WTC11 (cell line): ENCODE measurements around the gene TIMM44.

Experiments
- ATF1 ChIP-seq: sonication (generic); formaldehyde crosslinking; IDR thresholded peaks from 2 replicates; pipeline ENCODE4 v1.8.1; 2023; ENCODE audit warnings: mild to moderate bottlenecking, moderate library complexity, missing genetic modification reagents
- FOXJ3 ChIP-seq: sonication (generic); formaldehyde crosslinking; IDR thresholded peaks from 2 replicates; pipeline ENCODE4 v1.9.0; 2021; ENCODE audit warnings: missing genetic modification reagents, mild to moderate bottlenecking, borderline replicate concordance
- FOXP1 ChIP-seq: sonication (generic); formaldehyde crosslinking; IDR thresholded peaks from 2 replicates; pipeline ENCODE4 v1.8.0; 2022; ENCODE audit warnings: missing genetic modification reagents, mild to moderate bottlenecking, moderate library complexity, borderline replicate concordance
- JUN ChIP-seq: sonication (generic); formaldehyde crosslinking; IDR thresholded peaks from 2 replicates; pipeline ENCODE4 v1.8.0; 2023; ENCODE audit warnings: mild to moderate bottlenecking, missing genetic modification reagents
- MXD4 ChIP-seq: fragments of 250-450 bp; sonication (Bioruptor Pico); IDR thresholded peaks from 2 replicates; pipeline ENCODE4 v1.8.0; 2021; ENCODE audit warnings: mild to moderate bottlenecking, moderate library complexity, borderline replicate concordance
- PRRX2 ChIP-seq: fragments of 250-450 bp; sonication (Bioruptor Pico); IDR thresholded peaks from 2 replicates; pipeline ENCODE4 v1.8.0; 2021; ENCODE audit warnings: mild to moderate bottlenecking
- TF ChIP-seq, protein P1 (sequence below): fragments of 200-600 bp; IDR thresholded peaks from 2 replicates; pipeline ENCODE4 v1.8.0; 2022; ENCODE audit warnings: antibody characterized with exemption
- TF ChIP-seq, protein P2 (sequence below): sonication (generic); formaldehyde crosslinking; IDR thresholded peaks from 2 replicates; pipeline ENCODE4 v1.8.0; 2022; ENCODE audit warnings: mild to moderate bottlenecking, missing genetic modification reagents
- TF ChIP-seq, protein P3 (sequence below): sonication (generic); formaldehyde crosslinking; IDR thresholded peaks from 2 replicates; pipeline ENCODE4 v1.8.1; 2023; ENCODE audit warnings: mild to moderate bottlenecking, missing genetic modification reagents, borderline replicate concordance
- TF ChIP-seq, protein P4 (sequence below): sonication (generic); formaldehyde crosslinking; IDR thresholded peaks from 2 replicates; pipeline ENCODE4 v1.8.0; 2023; ENCODE audit warnings: mild to moderate bottlenecking, missing genetic modification reagents
- TF ChIP-seq, protein P5 (sequence below): sonication (generic); formaldehyde crosslinking; IDR thresholded peaks from 2 replicates; pipeline ENCODE4 v1.8.0; 2022; ENCODE audit warnings: missing genetic modification reagents

DNA sequence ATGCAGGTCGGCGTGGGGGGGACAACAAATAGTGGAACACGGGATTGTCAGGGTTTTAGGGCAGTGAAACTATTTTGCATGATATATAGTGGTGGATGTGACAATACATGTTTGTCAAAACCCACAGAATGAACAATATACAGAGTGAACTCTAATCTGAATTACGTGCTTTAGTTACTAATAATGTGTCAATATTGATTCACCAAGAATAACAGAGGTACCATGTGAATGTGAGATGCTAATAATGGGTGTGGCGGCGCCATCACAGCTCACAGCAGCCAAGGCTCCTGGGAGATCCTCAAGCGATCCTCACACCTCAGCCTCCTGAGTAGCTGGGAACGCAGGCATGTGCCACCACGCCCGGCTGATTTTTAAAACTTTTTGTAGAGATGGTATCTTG is 49.1 kb upstream of the TIMM44 start:
- TF ChIP-seq, protein P1, sequence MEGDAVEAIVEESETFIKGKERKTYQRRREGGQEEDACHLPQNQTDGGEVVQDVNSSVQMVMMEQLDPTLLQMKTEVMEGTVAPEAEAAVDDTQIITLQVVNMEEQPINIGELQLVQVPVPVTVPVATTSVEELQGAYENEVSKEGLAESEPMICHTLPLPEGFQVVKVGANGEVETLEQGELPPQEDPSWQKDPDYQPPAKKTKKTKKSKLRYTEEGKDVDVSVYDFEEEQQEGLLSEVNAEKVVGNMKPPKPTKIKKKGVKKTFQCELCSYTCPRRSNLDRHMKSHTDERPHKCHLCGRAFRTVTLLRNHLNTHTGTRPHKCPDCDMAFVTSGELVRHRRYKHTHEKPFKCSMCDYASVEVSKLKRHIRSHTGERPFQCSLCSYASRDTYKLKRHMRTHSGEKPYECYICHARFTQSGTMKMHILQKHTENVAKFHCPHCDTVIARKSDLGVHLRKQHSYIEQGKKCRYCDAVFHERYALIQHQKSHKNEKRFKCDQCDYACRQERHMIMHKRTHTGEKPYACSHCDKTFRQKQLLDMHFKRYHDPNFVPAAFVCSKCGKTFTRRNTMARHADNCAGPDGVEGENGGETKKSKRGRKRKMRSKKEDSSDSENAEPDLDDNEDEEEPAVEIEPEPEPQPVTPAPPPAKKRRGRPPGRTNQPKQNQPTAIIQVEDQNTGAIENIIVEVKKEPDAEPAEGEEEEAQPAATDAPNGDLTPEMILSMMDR = no peak
- TF ChIP-seq, protein P2, sequence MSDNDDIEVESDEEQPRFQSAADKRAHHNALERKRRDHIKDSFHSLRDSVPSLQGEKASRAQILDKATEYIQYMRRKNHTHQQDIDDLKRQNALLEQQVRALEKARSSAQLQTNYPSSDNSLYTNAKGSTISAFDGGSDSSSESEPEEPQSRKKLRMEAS (CRISPR knock-in tag) = no peak
- no peak for TF ChIP-seq MXD4 (CRISPR knock-in tag)
- no peak for TF ChIP-seq PRRX2 (CRISPR knock-in tag)
- TF ChIP-seq, protein P3, sequence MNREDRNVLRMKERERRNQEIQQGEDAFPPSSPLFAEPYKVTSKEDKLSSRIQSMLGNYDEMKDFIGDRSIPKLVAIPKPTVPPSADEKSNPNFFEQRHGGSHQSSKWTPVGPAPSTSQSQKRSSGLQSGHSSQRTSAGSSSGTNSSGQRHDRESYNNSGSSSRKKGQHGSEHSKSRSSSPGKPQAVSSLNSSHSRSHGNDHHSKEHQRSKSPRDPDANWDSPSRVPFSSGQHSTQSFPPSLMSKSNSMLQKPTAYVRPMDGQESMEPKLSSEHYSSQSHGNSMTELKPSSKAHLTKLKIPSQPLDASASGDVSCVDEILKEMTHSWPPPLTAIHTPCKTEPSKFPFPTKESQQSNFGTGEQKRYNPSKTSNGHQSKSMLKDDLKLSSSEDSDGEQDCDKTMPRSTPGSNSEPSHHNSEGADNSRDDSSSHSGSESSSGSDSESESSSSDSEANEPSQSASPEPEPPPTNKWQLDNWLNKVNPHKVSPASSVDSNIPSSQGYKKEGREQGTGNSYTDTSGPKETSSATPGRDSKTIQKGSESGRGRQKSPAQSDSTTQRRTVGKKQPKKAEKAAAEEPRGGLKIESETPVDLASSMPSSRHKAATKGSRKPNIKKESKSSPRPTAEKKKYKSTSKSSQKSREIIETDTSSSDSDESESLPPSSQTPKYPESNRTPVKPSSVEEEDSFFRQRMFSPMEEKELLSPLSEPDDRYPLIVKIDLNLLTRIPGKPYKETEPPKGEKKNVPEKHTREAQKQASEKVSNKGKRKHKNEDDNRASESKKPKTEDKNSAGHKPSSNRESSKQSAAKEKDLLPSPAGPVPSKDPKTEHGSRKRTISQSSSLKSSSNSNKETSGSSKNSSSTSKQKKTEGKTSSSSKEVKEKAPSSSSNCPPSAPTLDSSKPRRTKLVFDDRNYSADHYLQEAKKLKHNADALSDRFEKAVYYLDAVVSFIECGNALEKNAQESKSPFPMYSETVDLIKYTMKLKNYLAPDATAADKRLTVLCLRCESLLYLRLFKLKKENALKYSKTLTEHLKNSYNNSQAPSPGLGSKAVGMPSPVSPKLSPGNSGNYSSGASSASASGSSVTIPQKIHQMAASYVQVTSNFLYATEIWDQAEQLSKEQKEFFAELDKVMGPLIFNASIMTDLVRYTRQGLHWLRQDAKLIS (CRISPR knock-in tag) = no peak
- TF ChIP-seq, protein P4, sequence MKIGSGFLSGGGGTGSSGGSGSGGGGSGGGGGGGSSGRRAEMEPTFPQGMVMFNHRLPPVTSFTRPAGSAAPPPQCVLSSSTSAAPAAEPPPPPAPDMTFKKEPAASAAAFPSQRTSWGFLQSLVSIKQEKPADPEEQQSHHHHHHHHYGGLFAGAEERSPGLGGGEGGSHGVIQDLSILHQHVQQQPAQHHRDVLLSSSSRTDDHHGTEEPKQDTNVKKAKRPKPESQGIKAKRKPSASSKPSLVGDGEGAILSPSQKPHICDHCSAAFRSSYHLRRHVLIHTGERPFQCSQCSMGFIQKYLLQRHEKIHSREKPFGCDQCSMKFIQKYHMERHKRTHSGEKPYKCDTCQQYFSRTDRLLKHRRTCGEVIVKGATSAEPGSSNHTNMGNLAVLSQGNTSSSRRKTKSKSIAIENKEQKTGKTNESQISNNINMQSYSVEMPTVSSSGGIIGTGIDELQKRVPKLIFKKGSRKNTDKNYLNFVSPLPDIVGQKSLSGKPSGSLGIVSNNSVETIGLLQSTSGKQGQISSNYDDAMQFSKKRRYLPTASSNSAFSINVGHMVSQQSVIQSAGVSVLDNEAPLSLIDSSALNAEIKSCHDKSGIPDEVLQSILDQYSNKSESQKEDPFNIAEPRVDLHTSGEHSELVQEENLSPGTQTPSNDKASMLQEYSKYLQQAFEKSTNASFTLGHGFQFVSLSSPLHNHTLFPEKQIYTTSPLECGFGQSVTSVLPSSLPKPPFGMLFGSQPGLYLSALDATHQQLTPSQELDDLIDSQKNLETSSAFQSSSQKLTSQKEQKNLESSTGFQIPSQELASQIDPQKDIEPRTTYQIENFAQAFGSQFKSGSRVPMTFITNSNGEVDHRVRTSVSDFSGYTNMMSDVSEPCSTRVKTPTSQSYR (CRISPR knock-in tag) = no peak
- TF ChIP-seq, protein P5, sequence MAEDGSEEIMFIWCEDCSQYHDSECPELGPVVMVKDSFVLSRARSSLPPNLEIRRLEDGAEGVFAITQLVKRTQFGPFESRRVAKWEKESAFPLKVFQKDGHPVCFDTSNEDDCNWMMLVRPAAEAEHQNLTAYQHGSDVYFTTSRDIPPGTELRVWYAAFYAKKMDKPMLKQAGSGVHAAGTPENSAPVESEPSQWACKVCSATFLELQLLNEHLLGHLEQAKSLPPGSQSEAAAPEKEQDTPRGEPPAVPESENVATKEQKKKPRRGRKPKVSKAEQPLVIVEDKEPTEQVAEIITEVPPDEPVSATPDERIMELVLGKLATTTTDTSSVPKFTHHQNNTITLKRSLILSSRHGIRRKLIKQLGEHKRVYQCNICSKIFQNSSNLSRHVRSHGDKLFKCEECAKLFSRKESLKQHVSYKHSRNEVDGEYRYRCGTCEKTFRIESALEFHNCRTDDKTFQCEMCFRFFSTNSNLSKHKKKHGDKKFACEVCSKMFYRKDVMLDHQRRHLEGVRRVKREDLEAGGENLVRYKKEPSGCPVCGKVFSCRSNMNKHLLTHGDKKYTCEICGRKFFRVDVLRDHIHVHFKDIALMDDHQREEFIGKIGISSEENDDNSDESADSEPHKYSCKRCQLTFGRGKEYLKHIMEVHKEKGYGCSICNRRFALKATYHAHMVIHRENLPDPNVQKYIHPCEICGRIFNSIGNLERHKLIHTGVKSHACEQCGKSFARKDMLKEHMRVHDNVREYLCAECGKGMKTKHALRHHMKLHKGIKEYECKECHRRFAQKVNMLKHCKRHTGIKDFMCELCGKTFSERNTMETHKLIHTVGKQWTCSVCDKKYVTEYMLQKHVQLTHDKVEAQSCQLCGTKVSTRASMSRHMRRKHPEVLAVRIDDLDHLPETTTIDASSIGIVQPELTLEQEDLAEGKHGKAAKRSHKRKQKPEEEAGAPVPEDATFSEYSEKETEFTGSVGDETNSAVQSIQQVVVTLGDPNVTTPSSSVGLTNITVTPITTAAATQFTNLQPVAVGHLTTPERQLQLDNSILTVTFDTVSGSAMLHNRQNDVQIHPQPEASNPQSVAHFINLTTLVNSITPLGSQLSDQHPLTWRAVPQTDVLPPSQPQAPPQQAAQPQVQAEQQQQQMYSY (CRISPR knock-in tag) = no peak
- no peak for TF ChIP-seq ATF1 (CRISPR knock-in tag)
- TF ChIP-seq FOXJ3 (CRISPR knock-in tag) = no peak
- TF ChIP-seq FOXP1 (CRISPR knock-in tag) = no peak
- no peak for TF ChIP-seq JUN
